K562 (cell line): ENCODE results near the gene GLIS1. TPM values are rescaled to one million over a fixed set of nuclear protein-coding genes. Genes with fewer than 3 reads are reported as not detected.
A peak's percentile ranks its signal among the peaks of the same experiment; 100 is the strongest.

ENCODE experiments used
- ATAC-seq: fragments of 200-7000 bp; cut with Tn5 transposase; 3 replicates; pipeline ENCODE4 v1.9.1; 2020; ENCODE audit warnings: moderate library complexity
- BruUV-seq: library from RNA; stranded (reverse); fragments of 400-500 nt; replicated peaks from 2 replicates; lab custom pipeline; 2021; lab: Mats Ljungman, UMichigan
- CTCF ChIA-PET: fragments of 300-600 bp; formaldehyde crosslinking; extraction: SDS; loops from one replicate; lab custom pipeline; 2021; ENCODE audit warnings: low intra/inter-chr PET ratio; lab: Yijun Ruan, JAX
- POLR2A ChIA-PET: fragments of 300-600, 350-650 bp; sonication (Branson Sonifier 250); formaldehyde crosslinking; extraction: SDS; loops from one replicate; lab custom pipeline; 2021; ENCODE audit warnings: antibody characterized with exemption, inconsistent platforms; lab: Yijun Ruan, JAX
- DNase-seq, 4 experiments: peaks; one replicate each; pipeline versions ENCODE4 v3.0.0 to v3.0.0-alpha.2; 2011 to 2018; ENCODE audit warnings: low spot score in 3 of 4, mixed read lengths in 3 of 4; ENCODE audit errors: extremely low read depth in 1 of 4
- FAIRE-seq: peaks from 2 replicates; lab custom pipeline; 2011; peaks lifted over from hg19 to GRCh38; lab: Jason Lieb, UNC
- H2AFZ ChIP-seq: 2 replicates; pipeline ENCODE4 v1.6.0; 2011; ENCODE audit warnings: low read depth, low read length, control low read depth, inconsistent platforms
- H3K27ac ChIP-seq: fragments of 200-600 bp; 3 replicates; pipeline ENCODE4 v1.8.0; 2011; ENCODE audit warnings: low read depth, mild to moderate bottlenecking, control low read depth, inconsistent platforms, low read length, moderate library complexity, mixed read lengths; ENCODE audit errors: extremely low read depth
- H3K27me3 ChIP-seq, 2 experiments: fragments of 300-600 bp in 1 of 2; 2 replicates in 1 of 2; 3 replicates in 1 of 2; pipeline versions ENCODE4 v1.6.0 to v1.8.0; 2011; ENCODE audit warnings: inconsistent platforms in 2 of 2, low read length in 2 of 2, mild to moderate bottlenecking in 1 of 2, mixed read lengths in 1 of 2, moderate library complexity in 1 of 2; ENCODE audit not compliant: control insufficient read depth in 2 of 2, insufficient read depth in 2 of 2
- H3K36me3 ChIP-seq: fragments of 300-600 bp; 3 replicates; pipeline ENCODE4 v1.8.0; 2011; ENCODE audit warnings: mild to moderate bottlenecking, low read length, inconsistent platforms; ENCODE audit not compliant: control insufficient read depth, insufficient read depth
- H3K4me1 ChIP-seq, 2 experiments: fragments of 200-600 bp in 1 of 2; replicated peaks in 1 of 2; 2 replicates in 1 of 2; 3 replicates in 1 of 2; pipeline versions ENCODE4 v1.5.1 to v1.8.0; 2011; ENCODE audit warnings: inconsistent platforms in 2 of 2, low read length in 2 of 2, mild to moderate bottlenecking in 1 of 2, mixed read lengths in 1 of 2, moderate library complexity in 1 of 2; ENCODE audit not compliant: control insufficient read depth in 2 of 2, insufficient read depth in 2 of 2
- H3K4me2 ChIP-seq: 2 replicates; pipeline ENCODE4 v1.6.1; 2011; ENCODE audit warnings: low read length, control low read depth, inconsistent platforms, mixed read lengths; ENCODE audit not compliant: insufficient read depth
- H3K4me3 ChIP-seq: fragments of 200-600 bp; sonication (generic), shearing (Covaris generic); 2 replicates; pipeline ENCODE4 v1.5.1; 2016; ENCODE audit warnings: control low read depth, inconsistent platforms
- H3K79me2 ChIP-seq: fragments of 200-600 bp; 3 replicates; pipeline ENCODE4 v1.8.0; 2011; ENCODE audit warnings: low read length, inconsistent platforms; ENCODE audit not compliant: control insufficient read depth, insufficient read depth
- H3K9ac ChIP-seq, 2 experiments: 2 replicates each; pipeline versions ENCODE4 v1.6.0 to v1.6.1; 2011; ENCODE audit warnings: low read depth in 2 of 2, low read length in 2 of 2, control low read depth in 1 of 2, inconsistent platforms in 1 of 2, mild to moderate bottlenecking in 1 of 2, mixed read lengths in 1 of 2; ENCODE audit not compliant: insufficient read depth in 1 of 2
- H3K9me1 ChIP-seq: one replicate; pipeline ENCODE4 v1.6.0; 2011; ENCODE audit warnings: inconsistent platforms, mild to moderate bottlenecking, low read length, moderate library complexity; ENCODE audit not compliant: control insufficient read depth, insufficient read depth
- H3K9me3 ChIP-seq: replicated peaks from 2 replicates; pipeline ENCODE4 v1.5.1; 2011; ENCODE audit warnings: low read depth, low read length, inconsistent platforms; ENCODE audit not compliant: control insufficient read depth, insufficient read depth
- H4K20me1 ChIP-seq: replicated peaks from 2 replicates; pipeline ENCODE4 v1.6.1; 2011; ENCODE audit warnings: low read length, inconsistent platforms, mixed read lengths; ENCODE audit not compliant: control insufficient read depth, insufficient read depth
- CBX2 ChIP-seq: fragments of 200-600 bp; sonication (generic); IDR thresholded peaks from one replicate; pipeline ENCODE4 v1.6.1; 2012; ENCODE audit warnings: mild to moderate bottlenecking, low read length, inconsistent platforms; ENCODE audit not compliant: insufficient read depth, poor library complexity, severe bottlenecking
- CBX8 ChIP-seq: fragments of 200-600 bp; sonication (generic); IDR thresholded peaks from 2 replicates; pipeline ENCODE4 v1.6.1; 2012; ENCODE audit warnings: borderline replicate concordance, mixed run types, low read depth, mild to moderate bottlenecking, moderate library complexity, mixed read lengths, low read length, control low read depth, inconsistent platforms; ENCODE audit not compliant: poor library complexity, severe bottlenecking; ENCODE audit errors: extremely low read depth
- GABPA ChIP-seq: fragments of 200-800 bp; sonication (Bioruptor generic); conservative IDR thresholded peaks from 2 replicates; pipeline ENCODE4 v1.6.1; 2016; ENCODE audit warnings: low read depth, missing genetic modification characterization, missing compliant biosample characterization
- JUNB ChIP-seq: fragments of 450-650 bp; formaldehyde crosslinking; conservative IDR thresholded peaks from 2 replicates; pipeline ENCODE4 v1.4.0; 2020; ENCODE audit warnings: mild to moderate bottlenecking
- MAFK ChIP-seq: IDR thresholded peaks from 2 replicates; pipeline ENCODE4 v1.6.1; 2011; ENCODE audit warnings: low read length, improper control_type of control experiment
- MITF ChIP-seq: IDR thresholded peaks from 2 replicates; pipeline ENCODE4 v1.6.1; 2014; ENCODE audit warnings: antibody characterized with exemption
- OTX1 ChIP-seq: fragments of 450-650 bp; formaldehyde crosslinking; IDR thresholded peaks from 2 replicates; pipeline ENCODE4 v1.4.0; 2022; ENCODE audit warnings: mild to moderate bottlenecking
- STAT5B ChIP-seq: fragments of 250-450 bp; sonication (Bioruptor Pico); IDR thresholded peaks from 2 replicates; pipeline ENCODE4 v1.8.0; 2021; ENCODE audit warnings: mild to moderate bottlenecking, inconsistent platforms
- WGBS: fragments of 100-300 bp; shearing (Covaris generic); methylation state at CpG from one replicate; pipeline ENCODE4 v1.1.6; 2016; ENCODE audit warnings: low coverage, mixed read lengths; ENCODE audit not compliant: insufficient coverage; ENCODE audit errors: missing lambda C conversion rate; 5-methylcytosine and 5-hydroxymethylcytosine counted together
- in situ Hi-C: fragments of 300-500 bp; cut with MboI; formaldehyde crosslinking; loops from 4 replicates; pipeline ENCODE4 v1.15.0; 2018; ENCODE audit warnings: inconsistent platforms, mixed read lengths
- intact Hi-C: fragments of 100-400 bp; cut with micrococcal nuclease; formaldehyde crosslinking; loops from 2 replicates; pipeline ENCODE4 v1.14.2; 2022
- polyA plus RNA-seq, 8 experiments: library from polyadenylated mRNA; depleted of rRNA in 4 of 8; stranded (reverse) in 5 of 8; unstranded in 3 of 8; fragments of >200 nt; fragmentation: Nextera tagmentation in 2 of 8; fragmentation: Illumina TruSeq in 1 of 8; extraction: Ambion mirVana in 2 of 8; extraction: Trizol in 1 of 8; gene quantifications; 2 replicates each; pipeline versions ENCODE4 v1.2.1 to v1.2.3, GENCODE V29; 2011 to 2014; ENCODE audit warnings: inconsistent platforms in 1 of 8, missing spikeins in 1 of 8
- total RNA-seq, 7 experiments: library from RNA; depleted of rRNA in 6 of 7; stranded (reverse); fragments of >200 nt in 6 of 7; fragmentation: Illumina TruSeq in 2 of 7; extraction: Trizol in 2 of 7; gene quantifications; 2 replicates each; pipeline versions ENCODE4 v1.2.1 to v1.2.3, GENCODE V29; 2011 to 2021; ENCODE audit warnings: low replicate concordance in 1 of 7

The GLIS1 gene
- total and polyA plus RNA-seq, 9 of the 15 experiments (the other 6 are each of a cell fraction or from before 2014, with no cell fraction given), result not detected

GRCh38 chr1:53729456-53730223, 9.3 kb downstream of the GLIS1 start:
- H3K27me3 ChIP-seq, result peaks cover 62 to 65% of the 10 kb centered on the region in 2 experiments
- no peak overlapping the region for H3K4me2 ChIP-seq
- H4K20me1 ChIP-seq, result peaks cover 6% of the 10 kb centered on the region; the same call in 1 of the 2 replicates
- in situ Hi-C loops, result no loop called here
- 9% methylated on average over 16 of the region's 16 CpGs for WGBS
- FAIRE-seq, result no peak
- H3K36me3 ChIP-seq, result no peaks in the 10 kb centered on the region
- H2AFZ ChIP-seq, result no peak overlapping the region
- no peak for ATAC-seq
- CTCF ChIA-PET, result no interaction called here
- no peak overlapping the region for H3K4me3 ChIP-seq
- BruUV-seq, result no TSS peak
- H3K79me2 ChIP-seq, result no peaks in the 10 kb centered on the region
- no peak for TF ChIP-seq MITF
- TF ChIP-seq CBX2, result peak; percentile 73
- TF ChIP-seq OTX1 (CRISPR knock-in tag), result no peak
- TF ChIP-seq CBX8, result peak; percentile 74
- TF ChIP-seq GABPA, result no peak
- no peak for TF ChIP-seq MAFK
- TF ChIP-seq STAT5B (CRISPR knock-in tag), result no peak
- TF ChIP-seq JUNB, result no peak
- H3K9ac ChIP-seq, result no peak overlapping the region
- H3K4me1 ChIP-seq, result no peaks in the 10 kb centered on the region
- H3K9me3 ChIP-seq, result no peaks in the 10 kb centered on the region
- no peak overlapping the region for H3K27ac ChIP-seq
- intact Hi-C loops, result no loop called here
- no peak for DNase-seq
- POLR2A ChIA-PET, result interaction anchor here (1.2 kb wide), 1 partner anchor 17 kb away, joined by 4 read pairs; no protein-coding TSS in a partner anchor
- H3K9me1 ChIP-seq, result no peaks in the 10 kb centered on the region
